K562 (cell line): ENCODE results near the gene RASL10B. TPM values are rescaled to one million over a fixed set of nuclear protein-coding genes. Genes with fewer than 3 reads are reported as not detected.

ENCODE experiments used
- ATAC-seq: fragments of 200-7000 bp; cut with Tn5 transposase; 3 replicates; pipeline ENCODE4 v1.9.1; 2020; ENCODE audit warnings: moderate library complexity
- BruUV-seq: library from RNA; stranded (reverse); fragments of 400-500 nt; replicated peaks from 2 replicates; lab custom pipeline; 2021; lab: Mats Ljungman, UMichigan
- CTCF ChIA-PET: fragments of 300-600 bp; formaldehyde crosslinking; extraction: SDS; loops from one replicate; lab custom pipeline; 2021; ENCODE audit warnings: low intra/inter-chr PET ratio; lab: Yijun Ruan, JAX
- POLR2A ChIA-PET: fragments of 300-600, 350-650 bp; sonication (Branson Sonifier 250); formaldehyde crosslinking; extraction: SDS; loops from one replicate; lab custom pipeline; 2021; ENCODE audit warnings: antibody characterized with exemption, inconsistent platforms; lab: Yijun Ruan, JAX
- DNase-seq, 4 experiments: peaks; one replicate each; pipeline versions ENCODE4 v3.0.0 to v3.0.0-alpha.2; 2011 to 2018; ENCODE audit warnings: low spot score in 3 of 4, mixed read lengths in 3 of 4; ENCODE audit errors: extremely low read depth in 1 of 4
- FAIRE-seq: peaks from 2 replicates; lab custom pipeline; 2011; peaks lifted over from hg19 to GRCh38; lab: Jason Lieb, UNC
- H2AFZ ChIP-seq: 2 replicates; pipeline ENCODE4 v1.6.0; 2011; ENCODE audit warnings: low read depth, low read length, control low read depth, inconsistent platforms
- H3K27ac ChIP-seq: fragments of 200-600 bp; 3 replicates; pipeline ENCODE4 v1.8.0; 2011; ENCODE audit warnings: low read depth, mild to moderate bottlenecking, control low read depth, inconsistent platforms, low read length, moderate library complexity, mixed read lengths; ENCODE audit errors: extremely low read depth
- H3K27me3 ChIP-seq, 2 experiments: fragments of 300-600 bp in 1 of 2; 2 replicates in 1 of 2; 3 replicates in 1 of 2; pipeline versions ENCODE4 v1.6.0 to v1.8.0; 2011; ENCODE audit warnings: inconsistent platforms in 2 of 2, low read length in 2 of 2, mild to moderate bottlenecking in 1 of 2, mixed read lengths in 1 of 2, moderate library complexity in 1 of 2; ENCODE audit not compliant: control insufficient read depth in 2 of 2, insufficient read depth in 2 of 2
- H3K36me3 ChIP-seq: fragments of 300-600 bp; 3 replicates; pipeline ENCODE4 v1.8.0; 2011; ENCODE audit warnings: mild to moderate bottlenecking, low read length, inconsistent platforms; ENCODE audit not compliant: control insufficient read depth, insufficient read depth
- H3K4me1 ChIP-seq, 2 experiments: fragments of 200-600 bp in 1 of 2; replicated peaks in 1 of 2; 2 replicates in 1 of 2; 3 replicates in 1 of 2; pipeline versions ENCODE4 v1.5.1 to v1.8.0; 2011; ENCODE audit warnings: inconsistent platforms in 2 of 2, low read length in 2 of 2, mild to moderate bottlenecking in 1 of 2, mixed read lengths in 1 of 2, moderate library complexity in 1 of 2; ENCODE audit not compliant: control insufficient read depth in 2 of 2, insufficient read depth in 2 of 2
- H3K4me2 ChIP-seq: 2 replicates; pipeline ENCODE4 v1.6.1; 2011; ENCODE audit warnings: low read length, control low read depth, inconsistent platforms, mixed read lengths; ENCODE audit not compliant: insufficient read depth
- H3K4me3 ChIP-seq: fragments of 200-600 bp; sonication (generic), shearing (Covaris generic); 2 replicates; pipeline ENCODE4 v1.5.1; 2016; ENCODE audit warnings: control low read depth, inconsistent platforms
- H3K79me2 ChIP-seq: fragments of 200-600 bp; 3 replicates; pipeline ENCODE4 v1.8.0; 2011; ENCODE audit warnings: low read length, inconsistent platforms; ENCODE audit not compliant: control insufficient read depth, insufficient read depth
- H3K9ac ChIP-seq, 2 experiments: 2 replicates each; pipeline versions ENCODE4 v1.6.0 to v1.6.1; 2011; ENCODE audit warnings: low read depth in 2 of 2, low read length in 2 of 2, control low read depth in 1 of 2, inconsistent platforms in 1 of 2, mild to moderate bottlenecking in 1 of 2, mixed read lengths in 1 of 2; ENCODE audit not compliant: insufficient read depth in 1 of 2
- H3K9me1 ChIP-seq: one replicate; pipeline ENCODE4 v1.6.0; 2011; ENCODE audit warnings: inconsistent platforms, mild to moderate bottlenecking, low read length, moderate library complexity; ENCODE audit not compliant: control insufficient read depth, insufficient read depth
- H3K9me3 ChIP-seq: replicated peaks from 2 replicates; pipeline ENCODE4 v1.5.1; 2011; ENCODE audit warnings: low read depth, low read length, inconsistent platforms; ENCODE audit not compliant: control insufficient read depth, insufficient read depth
- H4K20me1 ChIP-seq: replicated peaks from 2 replicates; pipeline ENCODE4 v1.6.1; 2011; ENCODE audit warnings: low read length, inconsistent platforms, mixed read lengths; ENCODE audit not compliant: control insufficient read depth, insufficient read depth
- E2F3 ChIP-seq: fragments of 250-450 bp; sonication (Bioruptor Pico); IDR thresholded peaks from 2 replicates; pipeline ENCODE4 v1.4.0; 2020; ENCODE audit warnings: mild to moderate bottlenecking
- HDAC8 ChIP-seq: fragments of 450-650 bp; IDR thresholded peaks from 2 replicates; pipeline ENCODE4 v1.6.1; 2016; ENCODE audit warnings: mild to moderate bottlenecking, missing genetic modification characterization, moderate library complexity, missing compliant biosample characterization
- NCOA2 ChIP-seq, 2 experiments: fragments of 450-650 bp; IDR thresholded peaks; 2 replicates each; pipeline ENCODE4 v1.6.1; 2018; ENCODE audit warnings: mild to moderate bottlenecking in 2 of 2, moderate library complexity in 1 of 2; ENCODE audit not compliant: partially characterized antibody in 2 of 2
- PATZ1 ChIP-seq: fragments of 250-450 bp; sonication (Bioruptor Pico); IDR thresholded peaks from 2 replicates; pipeline ENCODE4 v1.5.0; 2020; ENCODE audit warnings: mild to moderate bottlenecking, borderline replicate concordance
- RFX7 ChIP-seq: fragments of 250-450 bp; sonication (Bioruptor Pico); IDR thresholded peaks from 2 replicates; pipeline ENCODE4 v1.5.1; 2021; ENCODE audit warnings: mild to moderate bottlenecking
- TAF9B ChIP-seq: fragments of 450-650 bp; IDR thresholded peaks from 2 replicates; pipeline ENCODE4 v1.6.1; 2018; ENCODE audit warnings: mild to moderate bottlenecking; ENCODE audit not compliant: partially characterized antibody
- XRCC3 ChIP-seq: fragments of 450-650 bp; IDR thresholded peaks from 2 replicates; pipeline ENCODE4 v1.6.1; 2017; ENCODE audit warnings: mild to moderate bottlenecking, moderate library complexity
- ZBTB2 ChIP-seq: fragments of 450-650 bp; IDR thresholded peaks from 2 replicates; pipeline ENCODE4 v1.6.1; 2016; ENCODE audit warnings: antibody characterized with exemption
- ZFP1 ChIP-seq: fragments of 450-650 bp; formaldehyde crosslinking; IDR thresholded peaks from 2 replicates; pipeline ENCODE4 v1.4.0; 2020; ENCODE audit warnings: mild to moderate bottlenecking, mixed read lengths
- ZFX ChIP-seq: sonication (generic); formaldehyde crosslinking; IDR thresholded peaks from 2 replicates; pipeline ENCODE4 v1.8.0; 2022; ENCODE audit warnings: mild to moderate bottlenecking, missing genetic modification reagents, moderate library complexity
- ZNF253 ChIP-seq: fragments of 250-450 bp; sonication (Bioruptor Pico); conservative IDR thresholded peaks from 2 replicates; pipeline ENCODE4 v1.6.1; 2021; ENCODE audit warnings: mild to moderate bottlenecking
- WGBS: fragments of 100-300 bp; shearing (Covaris generic); methylation state at CpG from one replicate; pipeline ENCODE4 v1.1.6; 2016; ENCODE audit warnings: low coverage, mixed read lengths; ENCODE audit not compliant: insufficient coverage; ENCODE audit errors: missing lambda C conversion rate; 5-methylcytosine and 5-hydroxymethylcytosine counted together
- in situ Hi-C: fragments of 300-500 bp; cut with MboI; formaldehyde crosslinking; loops from 4 replicates; pipeline ENCODE4 v1.15.0; 2018; ENCODE audit warnings: inconsistent platforms, mixed read lengths
- intact Hi-C: fragments of 100-400 bp; cut with micrococcal nuclease; formaldehyde crosslinking; loops from 2 replicates; pipeline ENCODE4 v1.14.2; 2022
- polyA plus RNA-seq, 8 experiments: library from polyadenylated mRNA; depleted of rRNA in 4 of 8; stranded (reverse) in 5 of 8; unstranded in 3 of 8; fragments of >200 nt; fragmentation: Nextera tagmentation in 2 of 8; fragmentation: Illumina TruSeq in 1 of 8; extraction: Ambion mirVana in 2 of 8; extraction: Trizol in 1 of 8; gene quantifications; 2 replicates each; pipeline versions ENCODE4 v1.2.1 to v1.2.3, GENCODE V29; 2011 to 2014; ENCODE audit warnings: inconsistent platforms in 1 of 8, missing spikeins in 1 of 8
- total RNA-seq, 7 experiments: library from RNA; depleted of rRNA in 6 of 7; stranded (reverse); fragments of >200 nt in 6 of 7; fragmentation: Illumina TruSeq in 2 of 7; extraction: Trizol in 2 of 7; gene quantifications; 2 replicates each; pipeline versions ENCODE4 v1.2.1 to v1.2.3, GENCODE V29; 2011 to 2021; ENCODE audit warnings: low replicate concordance in 1 of 7
- TF ChIP-seq, protein P1 (sequence below): IDR thresholded peaks from 3 replicates; pipeline ENCODE4 v1.6.1; 2011; ENCODE audit warnings: borderline replicate concordance, mild to moderate bottlenecking; ENCODE audit not compliant: insufficient read length, insufficient read depth

Gene RASL10B
- total and polyA plus RNA-seq, 9 of the 15 experiments (the other 6 are each of a cell fraction or from before 2014, with no cell fraction given), result 0.04 to 0.31 (median 0.14) TPM; not detected in 2

GRCh38 chr17:35732806-35733136, 1.3 kb downstream of the RASL10B start (continued):
- TF ChIP-seq PATZ1 (CRISPR knock-in tag), result no peak
- no peak for TF ChIP-seq E2F3

- ChIA-PET CTCF (no interaction called here), POLR2A (interaction anchor here (1.2 kb wide), 1 partner anchor 10 kb away, joined by 3 read pairs; no protein-coding TSS in a partner anchor)
- no peaks in the 10 kb centered on the region for H3K79me2 ChIP-seq
- H2AFZ ChIP-seq, result no peak overlapping the region
- H4K20me1 ChIP-seq, result peaks cover 3% of the 10 kb centered on the region; the same call in 1 of the 2 replicates
- no peak overlapping the region for H3K4me2 ChIP-seq
- no peak overlapping the region for H3K4me3 ChIP-seq
- peaks cover 3 to 17% of the 10 kb centered on the region in 2 experiments; a peak in 3 of 5 replicates for H3K4me1 ChIP-seq
- no peaks in the 10 kb centered on the region for H3K9me1 ChIP-seq
- DNase-seq, result no peak
- no peak for FAIRE-seq
- ATAC-seq, result no peak
- H3K27me3 ChIP-seq, result peaks cover 24 to 44% of the 10 kb centered on the region in 2 experiments; a peak in 4 of 5 replicates
- TF ChIP-seq XRCC3 (no peak), ZFX (CRISPR knock-in tag) (no peak), RFX7 (CRISPR knock-in tag) (no peak), TAF9B (no peak), ZFP1 (CRISPR knock-in tag) (no peak), HDAC8 (tag) (no peak), NCOA2 (IDR thresholded peaks at IDR 0.05; ENCODE audit: partially characterized antibody in 2 of 2) (no peak), ZNF253 (CRISPR knock-in tag) (no peak), ZBTB2 (no peak)
- TF ChIP-seq, protein P1, sequence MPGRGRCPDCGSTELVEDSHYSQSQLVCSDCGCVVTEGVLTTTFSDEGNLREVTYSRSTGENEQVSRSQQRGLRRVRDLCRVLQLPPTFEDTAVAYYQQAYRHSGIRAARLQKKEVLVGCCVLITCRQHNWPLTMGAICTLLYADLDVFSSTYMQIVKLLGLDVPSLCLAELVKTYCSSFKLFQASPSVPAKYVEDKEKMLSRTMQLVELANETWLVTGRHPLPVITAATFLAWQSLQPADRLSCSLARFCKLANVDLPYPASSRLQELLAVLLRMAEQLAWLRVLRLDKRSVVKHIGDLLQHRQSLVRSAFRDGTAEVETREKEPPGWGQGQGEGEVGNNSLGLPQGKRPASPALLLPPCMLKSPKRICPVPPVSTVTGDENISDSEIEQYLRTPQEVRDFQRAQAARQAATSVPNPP, result no peak
- in situ Hi-C loops (loop anchor here (25.0 kb wide), 1 partner anchor 1296 kb away; no protein-coding TSS in a partner anchor), intact Hi-C loops (loop anchor here (5.0 kb wide), 1 partner anchor 176 kb away; no protein-coding TSS in a partner anchor)
- H3K9me3 ChIP-seq, result no peaks in the 10 kb centered on the region
- WGBS, result 29% methylated on average over 6 of the region's 6 CpGs
- no peaks in the 10 kb centered on the region for H3K36me3 ChIP-seq
- no peak overlapping the region for H3K9ac ChIP-seq
- H3K27ac ChIP-seq, result no peak overlapping the region
- no TSS peak for BruUV-seq
Observed at GRCh38 chr17:35733366-35733765, 1.9 kb downstream of the RASL10B start.
